HG03135 (cell line): ENCODE measurements around the gene PGA4.
"Not testable (repeated sequence)": the region's sequence is repeated elsewhere in the genome, so short reads cannot be mapped to it uniquely, and the experiment has no call there.

Source experiments
- ATAC-seq: cut with Tn5 transposase; IDR thresholded peaks from one replicate; pipeline ENCODE4 v1.9.1; 2021; ENCODE audit warnings: mild to moderate bottlenecking, moderate library complexity; ENCODE audit not compliant: unreplicated experiment

The PGA4 gene

DNA sequence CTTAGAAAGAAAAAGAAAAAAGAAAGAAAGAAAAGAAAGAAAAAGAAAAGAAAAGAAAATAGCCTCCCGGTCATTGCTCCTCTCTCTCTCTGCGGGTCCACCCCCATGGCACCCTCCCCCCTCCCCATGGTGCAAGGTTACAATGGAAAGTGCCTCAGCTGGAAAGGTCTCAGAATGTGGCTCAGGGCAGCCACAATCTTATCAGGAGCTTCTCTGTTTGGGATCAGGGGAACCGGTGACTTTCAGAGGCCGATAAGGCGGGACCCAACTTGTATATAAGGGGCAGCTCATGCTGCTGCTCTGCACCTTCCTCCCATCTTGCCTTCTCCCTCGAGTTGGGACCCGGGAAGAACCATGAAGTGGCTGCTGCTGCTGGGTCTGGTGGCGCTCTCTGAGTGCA lies at the start of gene PGA4:
Gene PGA4 (plus strand): TSS at position 301 of the 400 bp plus-strand sequence. CDS start 54 bp downstream, at position 355.
- not testable (repeated sequence) for ATAC-seq

DNA sequence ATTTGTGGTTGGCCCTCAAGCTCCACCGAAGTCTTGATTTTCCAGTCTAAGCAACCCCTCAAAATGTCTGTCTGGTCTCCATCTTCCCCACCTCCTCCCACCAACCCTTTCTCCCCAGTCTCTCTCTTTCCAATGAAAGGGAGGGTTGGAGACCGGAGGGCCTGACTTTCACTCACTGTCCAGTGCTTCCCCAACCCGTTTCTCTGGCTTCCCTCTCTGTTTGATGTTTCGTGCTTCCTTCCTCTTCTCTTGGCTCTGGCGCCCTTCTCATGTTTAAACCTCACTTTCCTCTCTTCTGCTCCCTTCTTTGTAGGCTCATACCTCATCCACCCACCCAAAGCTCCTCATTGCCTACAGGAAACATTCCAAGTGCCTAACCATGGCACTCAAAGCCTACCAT lies 49.8 kb upstream of the PGA4 start:
- no peak for ATAC-seq

DNA sequence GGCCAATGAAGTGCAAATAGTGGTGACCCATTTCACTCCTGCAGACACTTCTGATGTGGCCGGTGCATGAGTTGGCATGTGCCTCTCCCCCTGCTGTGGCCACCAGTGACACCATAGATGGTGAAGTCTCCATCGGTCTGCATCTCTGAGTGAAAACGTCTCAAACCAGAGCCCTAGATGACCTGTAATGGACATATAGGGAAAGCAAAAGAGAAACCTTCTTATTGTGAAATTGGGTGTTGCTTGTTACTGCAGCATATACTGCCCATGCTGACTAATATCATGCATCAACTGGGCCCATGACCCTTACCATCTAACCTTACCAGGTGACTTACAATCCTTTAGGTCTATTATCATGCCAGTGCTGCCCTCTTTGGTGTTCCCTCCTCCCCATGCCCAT lies 49.3 kb upstream of the PGA4 start:
- ATAC-seq: no peak

DNA sequence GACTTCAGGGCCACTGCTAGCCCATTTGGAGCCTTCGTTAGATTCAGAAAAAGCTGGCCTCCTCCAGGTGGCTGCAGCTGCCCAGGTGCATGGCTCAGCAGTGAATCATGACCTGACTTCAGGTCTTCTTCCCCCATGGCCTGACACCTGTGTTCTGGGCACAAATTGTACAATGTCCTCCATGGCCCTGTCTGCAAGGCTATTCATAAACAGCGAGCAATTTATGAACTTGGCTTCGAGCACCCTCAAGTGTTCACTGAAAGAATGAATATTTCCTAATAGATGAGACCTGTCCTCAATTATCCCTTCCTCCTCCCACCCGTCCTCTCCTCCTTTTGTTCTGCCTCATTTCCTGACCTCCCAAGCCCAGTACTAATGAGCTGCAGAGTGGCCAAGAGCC lies 48.7 kb upstream of the PGA4 start:
- ATAC-seq: no peak

DNA sequence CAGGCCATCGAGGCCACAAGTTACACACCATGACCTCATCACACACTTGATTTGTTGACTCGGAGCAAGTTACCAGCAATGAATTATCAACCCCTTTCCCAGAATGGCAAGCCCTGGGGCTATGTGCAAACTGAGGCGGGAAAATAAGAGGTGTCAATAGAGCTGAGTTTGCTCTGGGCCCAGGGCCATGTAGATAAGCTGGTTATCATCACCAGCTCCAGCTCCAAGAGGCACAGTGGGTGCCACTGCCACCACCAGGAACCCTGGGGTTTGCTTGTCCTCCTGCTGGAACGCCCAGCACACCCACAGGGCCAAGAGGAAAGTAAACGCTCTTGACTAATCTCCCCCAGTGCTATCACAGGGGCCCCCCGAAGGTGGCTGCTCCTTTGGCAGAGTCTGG lies 47.9 kb upstream of the PGA4 start:
- no peak for ATAC-seq

DNA sequence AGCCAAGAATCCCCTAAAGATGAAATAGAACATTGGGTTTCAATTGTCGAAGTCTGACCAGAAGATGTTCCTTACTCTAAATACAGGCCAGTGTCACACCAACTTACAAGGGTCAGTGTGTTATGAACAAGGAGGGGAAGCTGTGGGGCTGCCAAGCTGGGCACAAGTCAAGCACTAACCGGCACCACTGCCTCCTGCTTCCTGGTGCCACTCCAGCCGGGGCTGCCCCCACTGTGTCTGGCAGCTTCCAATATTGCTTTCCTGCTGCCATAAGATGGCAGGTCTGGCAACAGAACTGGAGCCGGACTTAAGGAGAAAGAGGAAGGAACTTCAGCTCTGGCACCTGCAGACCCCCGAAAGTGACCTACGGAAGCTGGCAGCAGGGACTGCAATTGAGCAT lies 47.2 kb upstream of the PGA4 start:
- ATAC-seq: no peak

DNA sequence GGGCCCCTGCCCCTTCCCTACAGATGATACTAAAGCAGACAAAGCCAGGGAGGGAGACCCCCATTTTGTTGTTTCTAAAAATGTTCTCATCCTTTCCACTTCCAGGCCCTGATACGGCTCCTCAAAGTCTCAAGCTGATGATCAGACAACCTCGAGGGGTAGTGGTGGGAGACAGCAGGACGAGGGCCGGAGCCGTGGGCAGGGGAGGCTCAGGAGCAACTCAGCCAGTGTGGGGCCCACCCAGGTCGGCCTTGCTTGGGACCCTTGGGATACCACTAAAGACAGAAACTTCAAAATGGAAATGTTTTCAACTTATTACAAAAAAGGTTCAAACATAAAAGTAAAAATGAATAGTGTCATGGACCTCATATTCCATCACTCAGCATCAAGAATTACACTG lies 45.7 kb upstream of the PGA4 start:
- ATAC-seq: no peak

DNA sequence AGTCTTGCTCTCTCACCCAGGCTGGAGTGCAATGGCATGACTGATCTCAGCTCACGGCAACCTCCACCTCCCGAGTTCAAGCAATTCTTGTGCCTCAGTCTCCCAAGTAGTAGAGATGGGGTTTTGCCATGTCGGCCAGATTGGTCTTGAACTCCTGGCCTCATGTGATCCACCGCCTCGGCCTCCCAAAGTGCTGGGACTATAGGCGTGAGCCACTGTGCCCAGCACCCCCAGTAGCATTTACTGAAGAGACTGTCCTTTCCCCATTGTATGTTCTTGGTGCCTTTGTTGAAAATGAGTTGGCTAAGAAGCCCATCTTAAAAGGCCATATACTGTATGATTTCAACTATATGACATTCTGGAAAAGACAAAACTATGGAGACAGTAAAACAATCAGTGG lies 41.9 kb upstream of the PGA4 start:
- ATAC-seq: not testable (repeated sequence)

DNA sequence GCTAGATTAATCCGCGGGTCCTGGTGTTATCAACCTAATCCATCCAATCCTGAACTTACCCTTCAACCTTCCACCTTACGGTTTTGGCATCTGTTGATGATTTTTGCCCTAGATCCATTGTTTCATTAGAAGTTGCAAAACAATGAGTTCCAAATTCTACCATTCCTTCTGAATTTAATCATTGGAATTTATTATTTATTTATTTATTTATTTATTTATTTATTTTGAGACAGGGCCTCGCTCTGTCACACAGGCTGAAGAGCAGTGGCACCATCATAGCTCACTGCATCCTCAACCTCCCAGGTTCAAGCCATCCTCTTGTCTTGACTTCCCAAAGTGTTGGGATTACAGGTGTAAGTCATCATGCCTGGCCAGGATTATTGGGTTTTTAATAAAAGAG lies 40.7 kb upstream of the PGA4 start:
- no peak for ATAC-seq

DNA sequence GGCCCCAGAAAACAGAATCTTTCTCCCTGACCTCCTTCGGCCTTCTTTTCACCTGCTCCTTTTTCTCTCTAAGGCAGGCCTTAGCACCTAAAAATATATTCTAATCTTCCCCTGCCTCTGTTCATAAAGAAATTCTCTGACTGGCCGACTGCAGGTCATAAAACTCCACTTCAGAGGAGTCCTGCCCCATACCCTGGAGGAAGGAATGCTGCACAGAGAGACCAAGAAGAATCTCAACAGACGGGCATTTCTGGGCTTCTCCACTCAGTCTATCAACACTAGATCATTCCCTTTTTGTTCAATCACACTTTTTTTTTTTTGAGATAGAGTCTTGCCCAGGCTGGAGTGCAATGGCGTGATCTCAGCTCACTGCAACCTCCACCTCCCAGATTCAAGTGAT lies 38.5 kb upstream of the PGA4 start:
- ATAC-seq: no peak

DNA sequence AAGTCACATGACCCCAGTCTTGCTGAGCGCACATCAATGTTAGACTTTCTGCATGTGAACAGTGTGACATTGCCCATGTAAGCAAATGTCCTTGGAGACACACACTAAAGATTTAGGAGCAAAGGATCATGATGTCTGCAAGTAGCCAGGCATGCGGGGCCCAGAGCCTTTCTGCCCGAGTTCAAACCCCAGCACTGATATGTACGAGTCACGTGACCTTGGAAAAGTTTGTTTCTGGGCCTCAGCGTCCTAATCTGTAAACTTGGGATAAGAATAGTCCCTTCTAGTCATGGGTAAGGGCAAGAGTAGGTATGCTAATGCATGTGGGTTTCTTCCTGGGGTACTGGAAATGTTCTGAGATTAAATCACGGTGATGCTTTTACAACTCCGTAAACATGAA lies 35.6 kb upstream of the PGA4 start:
- ATAC-seq: no peak

DNA sequence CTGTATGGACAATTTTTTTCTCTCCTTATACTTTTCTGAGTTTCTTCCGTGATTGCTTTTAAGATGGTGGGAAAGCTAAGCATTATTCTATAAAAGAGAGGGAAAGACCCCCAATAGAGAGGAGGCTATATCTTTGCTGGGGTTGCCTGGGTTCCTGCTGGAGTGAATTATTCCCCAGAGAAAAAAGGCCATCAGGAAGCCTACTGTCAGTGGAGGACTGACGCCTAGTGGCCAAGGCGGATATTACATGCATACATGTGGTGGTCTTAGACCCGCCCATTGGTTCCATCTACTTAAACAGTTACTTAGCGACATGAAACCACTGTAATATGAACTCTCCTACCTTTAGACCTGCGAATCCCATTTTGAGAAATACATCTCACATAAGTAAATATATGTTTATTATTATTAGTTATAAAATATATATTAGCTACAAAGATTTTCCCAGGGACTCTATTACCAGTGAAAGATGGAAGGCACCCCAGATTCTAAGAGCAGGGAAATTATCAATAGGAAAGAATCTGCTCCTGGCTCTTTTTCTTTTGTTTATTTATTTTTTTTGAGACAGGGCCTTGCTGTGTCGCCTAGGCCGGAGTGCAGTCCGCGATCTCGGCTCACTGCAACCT lies 34.5 kb upstream of the PGA4 start:
- ATAC-seq: no peak

DNA sequence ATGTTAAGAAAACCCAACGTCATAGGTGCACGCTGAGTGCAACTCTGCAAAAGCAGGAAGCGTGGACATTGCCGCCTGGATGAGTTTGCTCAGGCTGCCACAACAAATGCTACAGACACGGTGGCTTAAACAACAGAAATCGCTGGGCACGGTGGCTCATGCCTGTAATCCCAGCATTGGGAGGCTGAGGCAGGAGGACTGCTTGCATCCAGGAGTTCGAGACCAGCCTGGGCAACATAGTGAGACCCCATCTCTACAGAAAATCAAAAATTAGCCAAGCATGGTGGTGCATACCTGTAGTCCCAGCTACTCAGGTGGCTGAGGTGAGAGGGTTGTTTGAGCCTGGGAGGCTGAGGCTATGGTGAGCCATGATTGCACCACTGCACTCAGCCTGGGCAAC lies 32.2 kb upstream of the PGA4 start:
- no peak for ATAC-seq

DNA sequence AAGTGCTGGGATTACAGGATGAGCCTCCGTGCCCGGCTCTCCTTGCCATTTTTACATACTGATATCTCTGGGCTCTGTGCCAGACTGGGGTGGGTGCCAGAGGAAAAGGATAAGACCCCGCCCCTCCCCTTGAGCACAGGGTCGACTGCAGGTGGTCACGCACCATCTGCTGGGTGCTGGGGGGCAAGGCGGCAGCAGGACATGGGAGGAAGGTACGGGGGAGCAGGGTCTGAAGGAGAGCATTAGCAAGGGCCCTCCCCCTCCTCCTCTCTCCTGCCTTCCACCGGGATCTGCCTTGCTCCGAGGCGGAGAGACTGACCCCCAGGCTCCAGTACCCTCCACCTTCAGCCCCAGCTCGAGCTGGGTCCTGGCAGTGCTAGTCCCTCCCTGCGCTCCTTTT lies 28.6 kb upstream of the PGA4 start:
- no peak for ATAC-seq

DNA sequence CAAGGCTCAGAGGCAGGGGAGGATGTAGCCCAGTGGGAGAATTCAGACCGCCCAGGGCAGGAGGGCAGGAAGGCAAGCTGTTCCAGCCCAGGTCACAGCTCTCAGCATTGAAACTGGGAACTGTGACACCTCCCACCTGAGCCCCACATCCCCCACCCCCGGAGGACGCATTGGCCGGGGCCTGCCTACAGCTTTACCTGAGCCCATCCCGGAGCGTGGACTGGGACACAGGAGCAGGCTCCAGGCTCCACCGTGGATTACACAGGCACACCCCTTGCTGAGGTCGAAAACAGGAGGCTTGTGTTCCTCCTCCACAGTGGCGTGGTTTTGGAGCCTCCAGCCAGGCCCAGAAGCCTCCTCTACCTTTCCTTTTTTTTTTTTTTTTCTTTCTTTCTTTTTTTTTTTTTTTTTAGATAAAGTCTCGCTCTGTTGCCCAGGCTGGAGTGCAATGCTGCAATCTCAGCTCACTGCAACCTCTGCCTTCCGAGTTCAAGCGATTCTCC lies 27.9 kb upstream of the PGA4 start:
- ATAC-seq: no peak

DNA sequence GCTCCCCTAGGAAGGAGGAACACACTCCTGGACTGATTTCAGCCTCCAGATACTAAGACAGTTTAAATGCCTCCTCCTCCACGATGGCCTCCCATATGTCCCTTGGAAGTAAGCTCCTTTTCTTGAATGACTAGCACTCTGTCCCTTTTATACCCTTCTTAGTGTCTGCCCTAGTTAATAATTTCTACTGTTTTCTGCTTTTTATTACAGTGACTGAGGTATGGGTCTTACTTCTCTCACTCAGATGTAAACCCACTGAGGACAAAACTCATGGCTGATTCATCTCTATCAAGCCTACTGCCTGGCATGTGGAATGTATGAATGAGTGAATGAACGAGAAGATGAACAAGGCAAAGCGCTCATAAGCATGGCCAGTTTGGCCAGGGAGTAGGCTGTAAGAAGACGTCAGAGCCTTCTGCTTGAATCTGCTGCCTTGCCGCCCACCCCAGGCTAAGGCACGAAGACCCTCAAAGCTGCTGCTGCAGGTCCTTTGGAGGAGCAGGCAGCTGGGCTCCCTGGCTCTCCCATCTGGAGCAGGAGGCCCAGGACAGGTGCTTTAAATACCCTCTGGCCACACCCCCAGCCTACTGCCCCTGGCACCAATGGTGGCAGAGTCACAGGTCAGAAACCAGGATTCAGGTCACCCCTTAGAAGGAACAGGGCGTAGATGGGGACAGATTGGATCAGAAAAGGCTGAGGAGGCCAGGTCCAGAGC lies 27.0 kb upstream of the PGA4 start:
- ATAC-seq: no peak

DNA sequence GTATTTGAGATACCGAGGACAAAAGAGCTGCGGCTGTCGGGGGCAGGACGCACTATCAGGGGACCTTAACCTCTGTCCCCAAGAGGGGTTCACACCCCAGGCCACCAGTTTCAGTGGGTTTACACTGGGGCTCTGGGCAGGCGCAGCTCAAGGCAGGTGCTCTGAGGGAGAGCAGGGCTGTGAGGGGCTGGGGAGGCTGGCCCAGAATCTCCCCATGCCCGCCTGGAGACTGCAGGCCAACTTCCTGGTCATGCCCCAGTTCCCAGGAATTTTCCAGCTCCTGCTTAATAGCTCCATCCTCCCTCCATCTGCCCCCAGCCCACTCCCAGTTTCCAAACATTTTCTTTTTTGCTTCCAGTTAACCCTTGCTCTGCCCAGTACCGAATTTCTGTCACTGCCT lies 26.4 kb upstream of the PGA4 start:
- ATAC-seq: no peak

DNA sequence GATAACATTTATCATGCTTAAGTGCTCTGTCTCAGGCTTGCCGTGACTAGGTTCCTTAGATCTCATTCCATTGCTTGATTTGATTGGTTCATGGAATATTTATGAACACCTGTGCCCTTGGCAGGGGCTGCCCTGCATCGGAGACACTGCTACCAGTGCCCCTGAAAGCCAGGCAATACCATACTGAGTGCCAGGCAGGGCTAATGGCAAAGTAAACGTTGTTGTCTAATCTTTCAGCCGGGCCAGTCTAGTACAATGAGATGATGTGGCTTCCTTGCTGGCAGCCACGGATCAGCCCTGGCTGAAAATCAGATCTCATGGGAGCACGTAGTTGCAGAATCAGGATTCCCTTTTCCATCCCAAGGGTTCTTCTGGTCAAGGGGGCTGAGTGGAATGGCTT lies 23.8 kb upstream of the PGA4 start:
- no peak for ATAC-seq

DNA sequence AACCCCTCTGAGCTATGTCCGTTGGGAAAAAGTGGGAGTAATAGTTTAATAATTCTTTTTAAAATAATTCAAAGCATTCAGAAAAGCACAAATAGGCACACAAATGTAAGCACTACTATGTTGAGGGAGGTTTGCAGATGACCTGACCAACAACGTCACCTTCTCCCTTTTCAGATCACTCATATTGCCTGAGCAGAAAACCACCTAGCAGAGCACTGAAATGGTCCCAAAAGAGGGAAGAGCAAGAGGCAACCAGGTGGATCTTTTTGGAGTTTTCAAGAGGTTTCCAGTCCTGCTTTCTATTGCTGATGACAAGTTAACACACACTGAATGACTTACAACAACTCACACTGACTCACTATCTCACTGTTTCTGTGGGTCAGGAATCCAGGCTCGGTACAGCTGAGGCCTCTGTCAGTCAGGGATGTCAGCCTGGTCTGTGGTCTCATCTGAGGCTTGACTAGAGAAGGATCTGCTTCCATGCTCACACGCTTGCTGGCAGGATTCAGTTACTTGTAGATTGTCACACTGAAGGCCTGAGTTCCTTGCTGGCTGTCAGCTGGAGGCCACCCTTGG lies 23.1 kb upstream of the PGA4 start:
- ATAC-seq: no peak

DNA sequence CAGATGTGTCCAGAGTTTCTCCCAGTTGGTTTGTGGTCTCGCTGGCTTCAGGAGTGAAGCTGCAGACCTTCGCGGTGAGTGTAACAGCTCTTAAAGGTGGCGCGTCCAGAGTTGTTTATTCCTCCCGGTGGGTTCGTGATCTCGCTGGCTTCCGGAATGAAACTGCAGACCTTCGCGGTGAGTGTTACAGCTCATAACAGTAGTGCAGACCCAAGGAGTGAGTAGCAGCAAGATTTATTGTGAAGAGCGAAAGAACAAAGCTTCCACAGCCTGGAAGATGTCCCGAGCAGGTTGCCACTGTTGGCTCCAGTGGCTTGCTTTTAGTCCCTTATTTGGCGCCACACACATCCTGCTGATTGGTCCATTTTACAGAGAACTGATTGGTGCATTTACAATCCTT lies 20.7 kb upstream of the PGA4 start:
- ATAC-seq: no peak

DNA sequence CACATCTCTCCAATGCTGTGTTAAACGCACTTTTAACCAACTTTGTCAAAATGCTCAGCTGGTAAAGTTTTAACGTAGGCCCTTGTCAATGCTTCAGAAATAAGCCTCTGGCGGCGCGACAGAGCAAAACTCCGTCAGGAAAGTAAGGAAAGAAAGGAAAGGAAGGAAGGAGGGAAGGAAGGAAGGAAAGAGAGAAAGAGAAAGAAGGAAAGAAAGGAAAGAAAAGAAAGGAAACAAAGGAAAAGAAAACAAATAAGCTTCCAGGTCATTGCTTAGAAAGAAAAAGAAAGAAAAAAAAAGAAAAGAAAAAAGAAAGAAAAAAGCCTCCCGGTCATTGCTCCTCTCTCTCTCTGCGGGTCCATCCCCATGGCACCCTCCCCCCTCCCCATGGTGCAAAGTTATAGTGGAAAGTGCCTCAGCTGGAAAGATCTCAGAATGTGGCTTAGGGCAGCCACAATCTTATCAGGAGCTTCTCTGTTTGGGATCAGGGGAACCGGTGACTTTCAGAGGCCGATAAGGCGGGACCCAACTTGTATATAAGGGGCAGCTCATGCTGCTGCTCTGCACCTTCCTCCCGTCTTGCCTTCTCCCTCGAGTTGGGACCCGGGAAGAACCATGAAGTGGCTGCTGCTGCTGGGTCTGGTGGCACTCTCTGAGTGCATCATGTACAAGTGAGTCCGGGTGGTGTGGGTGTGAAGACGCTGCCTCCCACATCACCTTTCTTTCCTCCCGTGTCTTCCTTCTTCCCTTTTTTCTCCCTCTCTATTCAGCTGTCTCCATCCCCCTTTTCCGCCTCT lies 19.0 kb upstream of the PGA4 start, which contains the start of gene PGA3:
Gene PGA3 (plus strand): TSS at position 566 of the 797 bp plus-strand sequence. CDS start 50 bp downstream, at position 616.
- not testable (repeated sequence) for ATAC-seq
